GM18507 (cell line): Measurements from ENCODE around the gene POU3F3.

ENCODE experiments used
- DNase-seq: peaks from one replicate; pipeline ENCODE4 v3.0.0; 2011; ENCODE audit warnings: low read depth; ENCODE audit not compliant: insufficient read length; ENCODE audit errors: extremely low spot score
- FAIRE-seq: peaks from 2 replicates; lab custom pipeline; 2011; peaks lifted over from hg19 to GRCh38; lab: Jason Lieb, UNC

Gene POU3F3

DNA sequence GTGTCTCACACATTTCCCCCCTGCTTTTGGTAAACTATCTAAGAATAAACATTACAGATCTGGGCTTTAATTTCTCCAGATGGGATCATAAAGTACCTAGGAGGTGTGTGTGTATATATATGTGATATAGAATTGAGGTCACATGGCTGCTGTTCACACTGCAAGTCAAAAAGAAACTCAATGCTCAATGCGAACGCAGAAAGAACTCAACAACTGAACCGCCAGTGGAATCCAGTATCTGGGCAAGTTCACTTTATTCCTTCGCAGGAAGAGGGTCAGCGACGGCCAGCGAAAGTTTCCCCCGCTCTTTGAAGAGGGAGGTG is 17.7 kb downstream of the POU3F3 start:
- no peak for FAIRE-seq
- DNase-seq = no peak

DNA sequence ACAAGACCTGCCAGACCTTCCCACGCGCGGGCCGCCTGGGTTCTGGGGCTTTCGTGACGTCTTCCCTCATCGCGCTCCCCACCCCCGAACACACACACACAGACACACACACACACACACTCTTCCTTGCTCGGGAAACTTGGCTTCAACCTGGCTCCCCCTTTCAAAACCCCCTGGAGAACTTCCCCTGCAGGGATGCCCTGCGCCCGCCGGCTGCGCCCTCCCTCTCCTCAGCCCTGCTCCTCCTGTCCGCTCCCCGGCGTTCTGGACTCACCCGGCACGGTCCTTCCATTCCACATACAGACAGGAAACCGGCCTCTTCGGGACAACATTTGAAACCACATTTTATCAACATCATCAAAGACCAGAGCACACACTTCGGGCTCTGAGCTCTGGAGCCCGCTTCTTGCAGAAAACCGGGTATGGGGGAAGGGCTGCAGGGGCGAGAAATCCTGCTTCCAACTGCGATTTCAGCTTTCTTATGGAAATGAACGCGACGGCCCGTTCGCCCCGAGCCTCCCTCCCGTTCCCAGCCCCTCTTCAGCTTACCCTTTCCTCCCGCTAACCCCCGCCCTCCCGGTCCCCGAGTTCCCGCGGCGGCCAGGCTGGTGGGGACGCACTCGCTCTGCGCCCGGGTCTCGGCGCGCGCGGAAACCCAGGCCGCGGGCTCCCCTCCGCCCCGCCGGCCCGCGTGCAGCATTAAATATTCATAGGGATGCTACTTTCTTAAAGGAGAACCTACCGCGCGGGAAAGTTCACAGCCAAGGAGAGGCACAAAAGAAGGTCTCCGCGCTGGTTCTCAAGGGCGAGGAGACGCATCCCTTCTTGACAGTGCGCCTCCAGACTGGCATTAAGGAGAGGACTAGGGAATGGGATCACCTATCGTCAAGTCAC is 18.3 kb downstream of the POU3F3 start:
- FAIRE-seq = no peak
- DNase-seq = no peak

DNA sequence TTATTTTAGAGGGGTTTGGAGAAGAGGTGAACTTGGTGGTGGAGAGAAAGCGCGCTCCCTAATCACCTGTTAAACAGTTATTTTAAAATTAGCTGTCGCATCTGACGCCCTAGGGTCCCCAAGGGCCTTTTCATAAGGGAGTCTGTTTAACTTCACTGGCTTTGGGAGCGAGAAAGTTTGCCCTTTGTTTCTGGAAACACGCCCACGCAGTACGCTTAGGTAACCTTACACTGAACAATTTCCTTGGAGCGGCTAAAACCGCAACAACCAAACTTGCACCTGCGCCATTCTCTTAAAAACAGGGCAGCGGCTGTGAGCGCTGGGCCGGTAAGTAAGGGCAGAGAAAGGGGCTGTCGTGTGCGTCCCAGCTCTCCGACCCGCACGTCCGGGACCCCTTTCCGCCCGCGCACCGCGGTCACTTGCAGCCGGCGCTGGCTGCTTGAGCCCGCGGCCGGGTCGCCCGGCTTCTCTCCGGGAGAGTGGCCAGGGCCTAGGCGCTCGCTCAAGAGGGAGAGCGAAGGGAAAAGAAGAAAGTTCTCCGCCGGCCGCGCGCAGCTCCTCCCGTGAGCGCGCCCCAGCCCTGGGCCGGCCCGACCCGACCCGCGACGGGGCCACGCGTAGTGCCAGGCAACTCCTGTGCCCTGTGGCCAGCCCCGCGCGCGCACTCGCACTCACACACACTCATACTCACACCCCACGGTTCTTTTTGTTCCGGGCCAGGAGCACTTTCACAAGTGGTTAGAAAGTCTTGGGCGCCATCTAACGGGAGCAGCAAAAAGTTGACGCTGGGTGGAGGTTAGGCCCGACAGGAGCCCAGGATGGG is 19.2 kb downstream of the POU3F3 start:
- DNase-seq (peak; percentile 55), FAIRE-seq (peak; percentile 86)

DNA sequence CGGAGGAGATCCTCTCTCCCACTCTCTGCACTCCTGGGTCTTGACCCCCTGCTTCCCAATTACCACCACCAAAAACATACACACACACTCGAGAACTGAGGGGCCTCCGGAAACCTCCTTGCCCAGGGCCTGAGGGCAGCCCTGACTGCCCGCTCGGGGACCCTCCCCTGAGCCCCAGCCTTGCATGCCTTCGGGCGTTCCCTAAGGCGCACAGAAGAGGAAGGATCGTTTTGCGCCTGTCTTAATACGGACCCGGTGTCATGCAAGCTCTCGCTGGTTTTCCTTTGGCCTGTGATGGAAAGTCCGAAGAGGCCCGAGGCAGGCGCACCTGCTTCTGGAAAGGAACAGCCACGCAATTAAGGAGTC is 19.8 kb downstream of the POU3F3 start:
- FAIRE-seq = no peak

DNA sequence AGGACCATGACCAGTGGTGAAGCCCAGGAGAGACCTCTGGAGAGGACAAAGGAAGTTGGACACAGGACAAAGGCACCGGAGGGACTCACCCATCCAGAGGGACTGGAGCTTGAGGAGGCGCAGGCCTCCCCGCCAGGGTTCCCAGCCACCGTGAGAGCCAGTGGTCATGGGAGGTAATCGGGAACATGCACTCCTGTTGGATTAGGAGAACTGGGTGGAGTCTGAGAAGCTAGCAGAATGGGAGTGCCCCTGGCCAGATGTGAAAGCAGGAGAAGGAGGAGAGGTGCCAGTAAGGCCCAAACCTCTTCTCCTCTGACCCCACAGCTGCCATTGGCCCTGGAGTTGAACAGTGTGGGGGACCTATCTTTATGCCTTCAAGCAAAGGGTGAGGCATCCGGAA is 20.3 kb downstream of the POU3F3 start:
- no peak for DNase-seq

More for the DNA sequence above, 19.8 kb downstream of the POU3F3 start:
- DNase-seq = no peak

DNA sequence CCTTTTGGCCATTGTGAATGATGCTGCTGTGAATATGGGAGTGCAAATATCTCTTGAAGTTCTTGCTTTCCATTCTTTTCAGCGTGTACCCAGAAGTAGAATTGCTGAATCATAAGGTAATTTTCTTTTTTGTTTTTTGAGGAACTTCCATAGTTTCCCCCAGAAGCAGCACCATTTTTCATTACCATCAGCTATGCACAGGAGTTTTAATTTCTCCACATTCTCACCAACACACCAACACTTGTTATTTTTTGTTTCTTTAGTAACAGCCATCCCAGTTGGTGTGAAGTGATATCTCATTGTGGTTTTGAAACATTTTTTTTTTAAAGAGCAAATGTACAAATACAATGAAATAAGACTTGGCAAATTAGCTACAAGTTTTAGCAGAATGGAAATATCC is 21.3 kb downstream of the POU3F3 start:
- no peak for FAIRE-seq
- no peak for DNase-seq

More for the DNA sequence above, 20.3 kb downstream of the POU3F3 start:
- FAIRE-seq = no peak

DNA sequence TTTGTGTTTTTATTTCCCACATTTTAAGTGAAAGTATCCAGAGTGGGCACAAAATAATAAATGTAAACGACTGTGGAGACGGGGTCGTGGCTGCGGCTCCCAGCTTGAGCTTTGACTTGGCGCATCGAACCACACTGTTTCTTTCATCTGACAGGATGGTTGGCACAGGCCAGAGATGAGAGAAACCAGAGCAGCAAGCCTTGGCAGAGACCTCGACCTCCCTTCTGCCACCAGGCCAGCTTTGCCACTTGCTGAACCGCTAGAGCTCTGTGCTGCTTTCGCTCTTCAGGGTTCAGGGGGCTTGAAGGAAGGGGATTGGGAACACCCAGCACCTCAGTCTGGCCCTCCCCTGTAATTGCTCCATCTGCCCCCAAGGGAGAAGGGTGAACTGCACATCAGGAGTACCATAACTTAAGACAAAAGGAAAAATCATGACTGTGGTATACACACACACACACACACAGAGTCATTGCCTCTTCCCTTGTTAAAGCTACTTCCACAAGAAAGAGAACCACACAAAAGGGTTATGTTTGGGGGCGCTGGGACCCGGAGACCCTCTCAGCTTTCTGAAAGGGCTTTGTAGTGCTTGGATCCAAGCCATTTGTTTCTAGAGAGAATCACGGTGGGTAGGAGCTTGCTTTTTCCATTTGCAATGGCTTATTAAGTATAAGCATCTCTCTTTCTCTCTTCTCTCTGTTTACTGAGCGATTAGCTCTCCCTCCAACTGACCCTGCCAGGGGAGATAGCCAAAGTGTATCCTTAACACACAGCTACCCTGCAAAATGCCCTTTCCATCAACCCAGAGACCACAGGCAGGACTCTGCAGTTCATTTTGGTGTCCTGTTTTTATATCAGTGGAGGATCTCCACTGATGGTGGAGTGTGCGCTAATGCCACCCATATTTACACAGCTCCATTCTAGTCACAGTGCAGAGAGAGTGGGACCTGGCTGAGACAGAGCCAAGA is 23.0 kb downstream of the POU3F3 start:
- no peak for FAIRE-seq
- DNase-seq = no peak

DNA sequence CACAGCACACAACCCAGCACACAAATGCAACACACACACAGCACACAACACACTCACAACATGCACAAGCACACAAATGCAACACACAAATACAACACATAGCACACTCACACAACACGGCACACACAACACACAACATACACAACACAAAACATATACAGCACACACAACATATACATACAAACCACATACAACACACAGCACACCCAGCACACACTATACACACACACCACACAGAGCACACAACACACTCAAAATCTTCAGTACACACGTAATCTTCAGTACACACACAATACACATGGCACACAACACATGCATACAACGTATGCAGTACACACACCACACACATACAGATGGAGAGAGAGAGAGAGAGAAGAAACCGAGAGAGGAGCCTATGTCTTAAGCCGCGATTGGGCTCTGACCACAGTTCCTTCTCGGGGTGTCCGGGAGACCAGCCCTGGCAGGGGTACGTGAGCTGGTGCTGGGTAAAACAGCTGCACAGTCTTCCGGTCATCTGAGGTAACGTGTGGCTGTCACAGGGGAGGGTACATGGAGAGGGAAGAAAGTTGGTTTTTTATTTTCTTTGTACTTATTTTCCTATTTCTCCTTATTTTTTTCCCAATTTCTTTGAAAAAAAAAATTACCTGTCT is 25.1 kb downstream of the POU3F3 start:
- FAIRE-seq (no peak), DNase-seq (no peak)

DNA sequence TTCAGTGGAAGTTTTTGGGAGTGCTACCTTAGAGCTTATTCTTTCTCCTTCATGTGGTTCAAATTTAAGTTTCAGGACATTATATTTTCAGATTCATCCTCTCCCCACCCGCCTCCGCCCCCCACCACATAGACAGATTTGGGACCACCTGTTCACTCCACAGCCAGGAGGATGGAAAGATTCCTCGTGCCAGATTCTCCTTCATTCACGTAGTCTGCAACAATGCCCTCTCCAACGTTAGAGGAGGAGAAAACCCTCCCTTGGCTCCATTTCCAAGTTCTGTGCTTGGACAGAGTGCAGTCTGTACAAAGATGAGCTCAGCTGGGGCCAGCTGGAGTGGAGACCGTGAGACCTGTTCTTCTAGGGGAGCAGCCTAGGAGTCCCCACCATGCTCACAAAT is 26.2 kb downstream of the POU3F3 start:
- no peak for FAIRE-seq
- DNase-seq = no peak

DNA sequence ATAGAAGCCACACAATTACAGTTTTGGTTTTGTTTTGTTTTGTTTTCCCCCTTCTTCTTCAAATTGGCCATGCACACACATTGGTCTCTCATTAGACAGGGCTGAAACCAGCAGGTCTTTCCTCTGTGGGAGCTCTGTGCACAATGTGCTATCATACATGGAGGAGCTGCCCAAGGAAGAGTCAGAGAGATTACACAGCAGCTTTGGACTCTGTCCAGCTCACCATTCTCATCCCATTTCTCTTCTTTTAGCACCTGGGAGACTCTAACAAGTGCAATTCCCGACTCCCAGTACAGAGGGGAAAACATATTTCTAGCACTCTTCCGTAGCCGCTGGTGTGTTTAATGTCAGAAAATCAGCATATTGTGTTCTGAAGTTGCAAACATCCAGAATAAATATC is 29.4 kb downstream of the POU3F3 start:
- no peak for FAIRE-seq

DNA sequence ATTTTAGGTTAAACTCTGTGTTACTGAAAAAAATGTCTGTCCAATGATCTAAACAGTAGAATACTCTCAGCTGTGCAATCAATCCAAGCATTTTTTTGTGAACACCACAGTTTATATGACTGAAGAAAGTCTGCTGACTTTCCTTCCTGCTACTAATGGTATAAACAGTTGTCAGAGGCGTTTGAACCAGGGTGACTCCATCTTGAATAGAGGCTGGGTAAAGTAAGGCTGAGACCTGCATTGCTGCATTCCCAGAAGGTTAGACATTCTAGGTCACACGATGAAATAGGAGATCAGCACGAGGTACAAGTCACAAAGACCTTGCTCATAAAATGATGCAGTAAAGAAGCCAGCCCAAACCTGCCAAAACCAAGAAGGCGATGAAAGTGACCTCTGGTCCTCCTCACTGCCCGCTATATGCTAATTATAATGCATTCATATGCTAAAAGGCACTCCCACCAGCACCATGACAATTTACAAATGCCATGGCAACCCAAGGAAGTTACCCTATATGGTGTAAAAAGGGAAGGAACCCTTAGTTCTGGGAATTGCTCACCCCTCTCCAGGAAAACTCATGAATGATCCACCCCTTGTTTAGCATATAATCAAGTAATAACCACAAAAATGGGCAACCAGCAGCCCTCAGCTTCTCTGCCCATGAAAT is 31.3 kb downstream of the POU3F3 start:
- FAIRE-seq (no peak), DNase-seq (no peak)

More for the DNA sequence above, 29.4 kb downstream of the POU3F3 start:
- DNase-seq = no peak

DNA sequence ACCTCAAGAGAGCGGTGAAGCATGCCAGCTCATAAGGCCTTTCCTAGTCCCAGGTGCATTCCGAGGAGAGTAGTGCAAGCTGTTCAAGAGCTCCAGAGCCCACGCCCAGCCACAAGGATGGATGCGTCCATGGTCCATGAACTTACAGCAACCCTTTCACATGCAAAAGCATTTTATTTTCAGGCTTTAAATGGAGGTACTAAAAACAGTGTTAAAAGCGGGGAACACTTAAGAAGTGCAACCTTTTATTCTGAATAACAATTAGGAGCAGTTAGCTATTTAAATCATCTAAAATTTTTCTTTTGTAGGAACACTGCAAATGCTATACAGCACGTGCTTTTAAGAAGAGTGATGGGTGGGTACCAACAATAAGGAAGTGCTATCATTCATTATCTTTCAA is 33.8 kb downstream of the POU3F3 start:
- DNase-seq = no peak
- no peak for FAIRE-seq

DNA sequence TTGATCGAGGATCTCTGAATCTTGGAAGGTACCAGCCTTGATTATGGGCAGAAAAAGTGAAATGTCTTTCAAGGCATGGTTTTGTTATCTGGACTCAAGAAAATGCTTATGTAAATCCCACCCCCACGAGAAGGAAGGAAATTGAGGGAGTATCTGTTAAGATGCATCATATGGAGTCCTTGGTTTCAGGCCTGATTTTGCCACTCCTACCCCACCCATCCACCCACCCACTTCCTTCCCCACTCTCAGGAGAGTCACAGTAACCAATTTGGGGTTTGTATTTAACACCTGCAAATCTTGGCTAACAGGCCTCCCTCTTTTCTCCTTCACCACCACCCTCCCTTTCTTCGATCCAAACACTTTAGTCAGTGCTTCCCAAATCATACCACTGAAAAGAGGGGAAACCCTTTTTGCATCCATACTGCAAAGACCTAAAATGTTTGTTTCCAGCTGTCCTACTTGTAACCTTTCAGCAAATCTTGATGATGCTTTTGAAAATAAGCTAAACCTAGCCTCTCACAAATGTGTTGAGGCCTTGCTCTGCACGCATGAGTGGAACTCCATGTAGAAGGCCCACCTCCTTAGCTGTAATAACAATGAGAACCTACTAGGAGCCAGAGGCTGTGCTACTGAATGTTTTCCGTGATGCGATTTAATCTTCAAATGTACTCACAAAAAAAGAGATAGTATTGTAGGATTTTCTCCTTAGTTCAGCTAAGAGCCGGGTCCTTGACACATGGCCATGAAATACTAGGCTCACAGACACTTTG is 34.8 kb downstream of the POU3F3 start:
- no peak for DNase-seq
- FAIRE-seq = peak; percentile 29

DNA sequence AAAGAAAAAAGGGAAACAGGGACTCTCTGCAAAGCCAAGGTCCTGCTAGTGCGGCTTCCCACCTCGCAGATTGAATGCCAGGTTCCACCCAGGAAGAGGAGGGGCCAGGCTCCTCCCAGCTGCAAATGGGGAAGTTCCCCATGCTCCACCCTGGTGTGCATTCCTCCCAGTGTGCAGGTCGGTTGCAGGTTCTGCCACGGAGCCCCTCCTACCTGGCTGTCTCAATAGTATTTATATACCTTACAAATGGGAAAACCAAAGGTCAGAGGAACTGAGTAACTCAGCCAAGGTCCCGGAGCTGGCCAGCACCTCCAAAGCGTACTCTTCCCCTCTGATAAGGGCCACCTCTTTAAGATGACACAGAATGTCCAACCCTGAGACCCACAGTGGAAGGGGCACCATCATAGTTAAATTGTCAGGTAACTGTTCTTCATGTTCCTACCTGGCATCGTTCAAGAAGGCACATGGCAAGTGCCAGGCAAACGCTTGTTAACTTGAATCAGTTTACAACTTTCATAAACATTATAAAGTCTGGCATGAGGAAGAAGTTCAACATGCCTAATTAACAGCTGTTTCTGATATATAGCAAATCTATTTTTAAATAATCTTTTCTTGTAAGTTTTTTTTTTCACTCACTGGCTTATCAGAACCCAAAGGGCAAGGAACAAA is 35.5 kb downstream of the POU3F3 start:
- no peak for DNase-seq
- peak; percentile 70 for FAIRE-seq

DNA sequence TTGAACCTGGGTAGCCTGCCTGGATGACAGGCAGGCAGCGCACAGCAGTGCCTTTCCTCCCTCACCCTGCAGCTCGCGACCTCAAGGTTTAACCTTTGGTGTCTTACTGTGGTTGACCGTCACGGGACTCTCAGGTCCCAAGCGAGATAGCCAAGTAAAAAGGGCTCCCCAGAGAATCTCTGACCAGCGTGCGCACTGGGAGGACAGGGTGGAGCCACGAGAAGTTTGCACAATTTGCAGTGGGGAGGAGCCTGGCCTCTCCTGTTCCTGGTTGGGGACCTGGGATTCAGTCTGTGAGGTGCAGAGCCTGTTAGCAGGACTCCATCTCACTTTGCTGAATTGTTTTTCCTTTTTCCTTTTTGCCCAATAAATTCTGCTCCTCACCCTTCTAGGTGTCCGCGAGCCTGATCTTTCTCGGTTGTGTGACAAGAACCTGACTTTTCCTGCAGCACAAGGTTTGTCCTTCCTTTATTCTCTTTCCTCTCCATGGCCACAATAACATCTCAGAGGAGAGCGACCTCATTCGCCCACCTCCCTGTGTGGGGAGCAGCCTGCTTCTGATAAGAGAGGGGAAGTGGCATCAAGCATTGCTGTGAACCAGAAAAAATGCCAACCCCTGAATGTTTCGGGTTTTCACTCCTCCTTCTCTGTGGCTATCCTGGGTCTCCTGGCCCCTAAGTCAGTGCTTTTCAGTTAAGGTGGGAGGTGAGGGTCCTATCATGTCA is 36.2 kb downstream of the POU3F3 start:
- DNase-seq = no peak
- FAIRE-seq = no peak

DNA sequence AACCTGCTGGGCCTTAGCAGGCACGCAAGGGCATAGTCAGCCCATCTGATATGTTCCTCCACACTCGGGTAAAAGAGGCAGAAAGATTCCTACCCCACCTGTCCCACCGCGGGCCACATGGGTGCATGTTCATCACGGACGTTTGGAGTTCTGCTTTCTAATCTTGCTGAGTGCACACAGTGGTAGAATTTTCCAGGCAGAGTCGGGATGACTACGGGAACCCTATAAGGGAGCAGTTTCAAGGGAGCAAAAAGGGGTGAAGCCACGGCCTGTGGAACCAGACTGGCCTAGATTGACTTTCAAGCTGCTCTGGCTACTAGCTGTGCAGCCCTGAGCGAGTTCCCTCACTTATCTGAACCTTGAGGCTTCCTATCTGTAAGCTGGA is 36.8 kb downstream of the POU3F3 start:
- no peak for FAIRE-seq

DNA sequence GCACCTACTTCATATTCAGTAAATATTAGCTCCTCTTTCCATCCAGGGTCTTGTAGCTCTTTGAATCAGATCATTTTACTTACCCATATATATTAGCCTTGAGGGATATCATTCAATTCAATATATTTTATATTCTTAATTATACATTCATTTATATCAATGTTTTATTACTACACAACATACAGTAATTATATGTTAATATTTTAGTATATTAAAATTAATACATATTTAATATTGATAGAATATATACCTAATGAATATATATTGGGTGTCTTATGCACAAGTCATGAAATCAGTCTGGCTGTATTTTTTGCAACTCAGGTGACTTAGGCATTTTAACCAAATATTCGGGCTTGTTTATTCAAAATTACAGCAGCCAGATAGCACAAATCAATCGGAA is 37.2 kb downstream of the POU3F3 start:
- no peak for FAIRE-seq
- DNase-seq = no peak

More for the DNA sequence above, 36.8 kb downstream of the POU3F3 start:
- no peak for DNase-seq
